ENCODE measurements around the gene LBP.
"Not testable (repeated sequence)": the region's sequence is repeated elsewhere in the genome, so short reads cannot be mapped to it uniquely, and the experiment has no call there.

Gene LBP

DNA sequence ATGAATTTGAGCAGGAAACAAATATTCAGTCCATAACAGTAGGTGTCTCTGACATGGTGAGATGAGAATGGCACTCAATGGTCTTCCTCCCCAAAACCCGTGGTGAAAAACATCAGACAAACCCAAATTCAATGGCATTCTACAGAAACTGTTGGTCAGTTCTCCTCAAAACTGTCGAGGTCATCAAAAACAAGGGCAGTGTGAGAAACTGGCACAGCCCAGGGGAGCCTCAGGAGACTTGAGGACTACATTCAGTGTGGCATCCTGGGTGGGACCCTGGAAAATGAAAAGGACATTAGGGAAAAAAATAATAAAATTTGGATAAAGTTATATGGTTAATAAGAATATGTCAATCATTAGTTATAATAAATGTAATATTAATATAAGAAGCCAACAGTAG, 40.6 kb downstream of the LBP start:
- no peaks in the 10 kb centered on the region for H3K9me3 ChIP-seq (ENCODE audit: control insufficient read depth in 1 of 2, low read length in 2 of 2)
- H3K27me3 ChIP-seq (ENCODE audit: control insufficient read depth in 1 of 2, insufficient read depth in 2 of 2, low read length in 2 of 2) = no peaks in the 10 kb centered on the region

DNA sequence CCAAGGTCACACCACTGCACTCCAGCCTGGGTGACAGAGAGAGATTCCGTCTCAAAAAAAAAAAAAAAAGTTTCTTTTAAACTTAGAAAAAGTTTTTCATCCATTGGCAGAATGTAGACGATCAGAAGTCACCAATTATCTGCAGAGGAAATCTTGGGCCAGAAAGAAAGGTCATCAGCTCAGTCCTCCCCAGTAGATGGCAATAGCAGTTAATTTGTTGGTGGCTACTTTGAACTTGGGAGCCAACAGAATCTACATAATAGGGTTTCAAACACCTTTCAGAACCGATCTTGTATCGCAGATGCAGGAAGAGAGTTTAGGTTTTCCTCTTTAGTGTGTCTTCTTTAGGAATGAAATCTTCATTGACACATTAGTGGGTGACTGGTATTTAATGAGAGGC, 41.7 kb downstream of the LBP start:
- Histone ChIP-seq H3K27ac (ENCODE audit: low read depth, low read length) (no peak overlapping the region), H3K4me1 (ENCODE audit: control insufficient read depth in 1 of 2, insufficient read depth in 2 of 2, low read length in 2 of 2) (no peaks in the 10 kb centered on the region), H3K9me3 (ENCODE audit: control insufficient read depth in 1 of 2, low read length in 2 of 2) (no peaks in the 10 kb centered on the region), H3K4me3 (ENCODE audit: low read depth in 1 of 2, low read length in 2 of 2) (no peak overlapping the region), H3K36me3 (ENCODE audit: control insufficient read depth in 1 of 2, insufficient read depth in 2 of 2, low read length in 2 of 2) (no peaks in the 10 kb centered on the region), H3K9ac (ENCODE audit: low read depth in 1 of 2, low read length in 2 of 2) (no peak overlapping the region), H3K27me3 (ENCODE audit: control insufficient read depth in 1 of 2, insufficient read depth in 2 of 2, low read length in 2 of 2) (peaks cover 0 to 4% of the 10 kb centered on the region in 2 donors)

More for the DNA sequence above, 40.6 kb downstream of the LBP start:
- Histone ChIP-seq H3K27ac (ENCODE audit: low read depth, low read length) (no peak overlapping the region), H3K9ac (ENCODE audit: low read depth in 1 of 2, low read length in 2 of 2) (no peak overlapping the region), H3K36me3 (ENCODE audit: control insufficient read depth in 1 of 2, insufficient read depth in 2 of 2, low read length in 2 of 2) (no peaks in the 10 kb centered on the region), H3K4me1 (ENCODE audit: control insufficient read depth in 1 of 2, insufficient read depth in 2 of 2, low read length in 2 of 2) (no peaks in the 10 kb centered on the region), H3K4me3 (ENCODE audit: low read depth in 1 of 2, low read length in 2 of 2) (no peak overlapping the region)

DNA sequence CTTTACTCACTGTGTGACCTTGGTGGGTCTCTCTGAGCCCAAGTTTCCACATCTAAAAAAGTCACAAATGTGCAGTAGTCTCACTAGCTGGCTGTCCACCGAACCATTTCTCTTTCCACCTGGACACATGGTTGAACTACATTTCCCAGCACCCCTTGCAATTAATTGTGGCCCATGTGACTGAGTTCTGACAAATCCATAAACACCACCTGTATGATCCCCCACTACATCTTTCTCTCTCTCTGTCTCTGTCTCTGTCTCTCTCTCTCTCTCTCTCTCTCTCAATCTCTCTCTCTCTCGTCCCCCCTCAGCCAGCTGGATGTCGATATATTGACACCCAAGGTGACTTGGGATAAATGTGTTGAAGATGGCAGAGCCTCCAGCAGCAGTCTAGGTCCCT, 46.1 kb downstream of the LBP start:
- H3K4me1 ChIP-seq (ENCODE audit: control insufficient read depth in 1 of 2, insufficient read depth in 2 of 2, low read length in 2 of 2) = no peaks in the 10 kb centered on the region
- H3K36me3 ChIP-seq (ENCODE audit: control insufficient read depth in 1 of 2, insufficient read depth in 2 of 2, low read length in 2 of 2) = no peaks in the 10 kb centered on the region
- no peak overlapping the region for H3K27ac ChIP-seq (ENCODE audit: low read depth, low read length)
- H3K9ac ChIP-seq (ENCODE audit: low read depth in 1 of 2, low read length in 2 of 2) = no peak overlapping the region
- H3K9me3 ChIP-seq (ENCODE audit: control insufficient read depth in 1 of 2, low read length in 2 of 2) = no peaks in the 10 kb centered on the region
- peaks cover 0 to 4% of the 10 kb centered on the region in 2 donors for H3K27me3 ChIP-seq (ENCODE audit: control insufficient read depth in 1 of 2, insufficient read depth in 2 of 2, low read length in 2 of 2)
- no peak overlapping the region for H3K4me3 ChIP-seq (ENCODE audit: low read depth in 1 of 2, low read length in 2 of 2)

DNA sequence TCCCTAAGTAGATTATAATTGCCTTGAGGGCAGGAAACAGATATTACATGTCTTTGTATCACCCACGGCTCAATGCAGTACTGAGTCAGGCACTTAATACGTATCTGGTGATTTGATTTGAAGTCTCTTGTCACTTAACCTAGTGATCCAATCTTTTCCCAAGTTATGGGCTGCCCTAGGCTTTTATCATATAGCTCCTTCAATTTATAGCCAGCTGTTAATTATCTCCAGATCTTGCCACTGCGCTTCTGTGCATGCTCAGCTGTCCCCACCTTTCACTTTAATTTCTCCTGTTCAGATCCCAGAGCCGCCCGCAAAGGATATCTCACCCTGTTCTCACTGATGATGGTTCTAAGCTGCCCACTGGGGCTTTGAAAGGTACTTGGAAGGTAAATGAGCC, 47.0 kb downstream of the LBP start:
- Histone ChIP-seq H3K9ac (ENCODE audit: low read depth in 1 of 2, low read length in 2 of 2) (no peak overlapping the region), H3K4me3 (ENCODE audit: low read depth in 1 of 2, low read length in 2 of 2) (no peak overlapping the region), H3K36me3 (ENCODE audit: control insufficient read depth in 1 of 2, insufficient read depth in 2 of 2, low read length in 2 of 2) (no peaks in the 10 kb centered on the region), H3K27me3 (ENCODE audit: control insufficient read depth in 1 of 2, insufficient read depth in 2 of 2, low read length in 2 of 2) (peaks cover 0 to 4% of the 10 kb centered on the region in 2 donors), H3K9me3 (ENCODE audit: control insufficient read depth in 1 of 2, low read length in 2 of 2) (no peaks in the 10 kb centered on the region), H3K27ac (ENCODE audit: low read depth, low read length) (no peak overlapping the region), H3K4me1 (ENCODE audit: control insufficient read depth in 1 of 2, insufficient read depth in 2 of 2, low read length in 2 of 2) (no peaks in the 10 kb centered on the region)

DNA sequence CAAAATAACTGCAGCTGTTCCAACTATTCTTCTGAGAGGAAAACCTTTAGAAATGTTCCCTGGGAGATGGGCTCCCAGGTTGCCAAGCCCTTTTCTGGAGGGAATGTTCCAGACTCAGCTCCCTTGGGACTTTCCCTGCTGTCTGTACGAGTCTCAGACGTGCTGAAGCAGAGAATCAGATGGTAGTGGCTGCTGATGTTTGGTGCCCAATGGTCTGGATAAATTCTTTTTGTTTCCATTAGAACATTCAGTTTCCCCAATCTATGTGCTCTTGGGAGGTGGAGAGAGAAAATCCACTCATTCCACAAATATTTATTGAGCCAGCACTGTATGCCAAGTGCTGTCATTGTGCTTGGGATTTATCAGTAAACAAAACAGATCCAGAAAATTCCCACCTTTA, 48.9 kb downstream of the LBP start:
- Histone ChIP-seq H3K9ac (ENCODE audit: low read depth in 1 of 2, low read length in 2 of 2) (no peak overlapping the region), H3K27me3 (ENCODE audit: control insufficient read depth in 1 of 2, insufficient read depth in 2 of 2, low read length in 2 of 2) (peaks cover 0 to 4% of the 10 kb centered on the region in 2 donors), H3K27ac (ENCODE audit: low read depth, low read length) (no peak overlapping the region), H3K9me3 (ENCODE audit: control insufficient read depth in 1 of 2, low read length in 2 of 2) (no peaks in the 10 kb centered on the region), H3K4me1 (ENCODE audit: control insufficient read depth in 1 of 2, insufficient read depth in 2 of 2, low read length in 2 of 2) (no peaks in the 10 kb centered on the region), H3K36me3 (ENCODE audit: control insufficient read depth in 1 of 2, insufficient read depth in 2 of 2, low read length in 2 of 2) (no peaks in the 10 kb centered on the region), H3K4me3 (ENCODE audit: low read depth in 1 of 2, low read length in 2 of 2) (no peak overlapping the region)

DNA sequence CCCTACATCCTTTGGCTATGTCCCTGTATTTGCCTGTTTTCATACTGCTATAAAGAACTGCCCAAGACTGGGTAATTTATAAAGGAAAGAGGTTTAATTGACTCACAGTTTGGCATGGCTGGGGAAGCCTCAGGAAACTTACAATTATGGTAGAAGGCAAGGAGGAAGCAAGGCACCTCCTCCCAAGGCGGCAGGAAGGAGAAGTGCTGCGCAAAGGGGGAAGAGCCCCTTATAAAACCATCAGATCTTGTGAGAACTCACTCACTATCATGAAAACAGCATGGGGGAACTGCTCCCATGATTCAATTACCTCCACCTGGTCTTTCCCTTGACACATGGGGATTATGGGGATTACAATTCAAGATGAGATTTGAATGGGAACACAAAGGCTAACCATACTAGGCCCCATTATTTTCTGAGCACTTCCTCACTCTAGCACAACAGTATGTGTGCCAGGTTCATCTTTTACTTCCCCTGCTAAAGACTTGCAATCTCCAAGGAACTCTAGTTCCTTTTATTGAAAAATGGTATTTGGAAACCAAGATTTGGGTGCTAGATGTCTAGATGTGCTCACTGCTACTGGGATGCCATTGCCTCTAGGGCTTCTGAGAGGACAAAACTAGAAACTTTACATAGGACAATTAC, 49.6 kb downstream of the LBP start:
- H3K27me3 ChIP-seq (ENCODE audit: control insufficient read depth in 1 of 2, insufficient read depth in 2 of 2, low read length in 2 of 2); H3K36me3 ChIP-seq (ENCODE audit: control insufficient read depth in 1 of 2, insufficient read depth in 2 of 2, low read length in 2 of 2); H3K27ac ChIP-seq (ENCODE audit: low read depth, low read length); H3K9me3 ChIP-seq (ENCODE audit: control insufficient read depth in 1 of 2, low read length in 2 of 2); H3K9ac ChIP-seq (ENCODE audit: low read depth in 1 of 2, low read length in 2 of 2); H3K4me1 ChIP-seq (ENCODE audit: control insufficient read depth in 1 of 2, insufficient read depth in 2 of 2, low read length in 2 of 2); H3K4me3 ChIP-seq (ENCODE audit: low read depth in 1 of 2, low read length in 2 of 2): not testable (repeated sequence)

DNA sequence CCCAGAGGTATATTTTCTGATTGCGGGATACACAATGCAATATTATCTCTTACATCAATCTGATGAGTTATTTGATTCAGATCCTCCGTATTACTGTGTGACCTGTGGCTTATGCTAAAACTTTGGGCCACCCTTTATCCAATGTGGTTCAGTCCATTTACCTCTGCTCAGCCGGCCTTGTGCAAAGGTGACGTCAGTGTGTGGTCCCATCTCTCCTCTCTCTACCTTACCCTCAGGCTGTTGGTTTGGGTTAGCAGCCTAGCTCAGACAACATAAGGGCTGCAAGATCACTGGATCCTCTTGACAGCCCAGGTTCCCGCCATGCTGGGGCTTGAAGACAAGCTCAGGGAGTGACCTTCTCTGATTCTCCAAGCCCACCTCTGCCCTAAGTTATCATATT, 55.8 kb downstream of the LBP start:
- no peak overlapping the region for H3K9ac ChIP-seq (ENCODE audit: low read depth in 1 of 2, low read length in 2 of 2)
- no peaks in the 10 kb centered on the region for H3K27me3 ChIP-seq (ENCODE audit: control insufficient read depth in 1 of 2, insufficient read depth in 2 of 2, low read length in 2 of 2)
- no peak overlapping the region for H3K27ac ChIP-seq (ENCODE audit: low read depth, low read length)
- no peak overlapping the region for H3K4me3 ChIP-seq (ENCODE audit: low read depth in 1 of 2, low read length in 2 of 2)
- H3K4me1 ChIP-seq (ENCODE audit: control insufficient read depth in 1 of 2, insufficient read depth in 2 of 2, low read length in 2 of 2) = no peaks in the 10 kb centered on the region
- no peaks in the 10 kb centered on the region for H3K36me3 ChIP-seq (ENCODE audit: control insufficient read depth in 1 of 2, insufficient read depth in 2 of 2, low read length in 2 of 2)
- no peaks in the 10 kb centered on the region for H3K9me3 ChIP-seq (ENCODE audit: control insufficient read depth in 1 of 2, low read length in 2 of 2)

DNA sequence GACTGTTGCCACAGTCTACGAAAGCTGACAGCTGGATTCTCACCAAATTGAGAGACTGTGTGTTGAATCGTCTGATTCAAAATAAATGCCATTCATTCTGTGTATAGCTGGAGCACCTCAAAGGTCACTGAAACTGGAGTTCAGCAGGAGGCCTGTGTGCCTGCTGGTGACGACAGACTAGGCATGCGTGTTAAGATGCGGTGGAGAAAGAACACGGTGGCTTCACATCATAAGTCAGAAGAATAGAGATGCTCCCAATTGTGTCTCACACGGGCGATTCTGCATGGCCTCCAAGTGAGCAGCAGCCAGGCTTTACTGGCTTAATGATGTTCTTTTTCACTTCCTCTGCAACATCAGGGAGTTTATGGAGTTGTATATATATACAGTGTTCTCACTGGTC, 56.5 kb downstream of the LBP start:
- no peak overlapping the region for H3K4me3 ChIP-seq (ENCODE audit: low read depth in 1 of 2, low read length in 2 of 2)

DNA sequence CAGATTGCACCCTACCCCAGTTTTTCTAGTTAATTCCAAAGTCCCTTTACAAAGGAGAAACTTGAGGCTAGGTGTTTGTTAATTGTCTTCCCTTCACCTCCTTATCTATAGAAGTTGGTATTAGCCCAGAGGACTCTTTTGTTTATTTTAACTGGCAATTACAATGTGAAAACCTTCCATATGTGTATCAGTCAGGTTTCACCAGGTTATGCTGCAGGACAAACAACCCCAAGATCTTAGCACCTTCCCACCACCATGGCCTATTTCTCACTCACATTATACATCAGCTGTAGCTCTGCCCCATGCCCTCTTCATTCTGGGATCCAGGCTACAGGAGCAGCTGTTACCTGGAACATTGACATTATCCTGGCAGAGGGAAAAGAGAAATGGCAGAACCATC, 57.7 kb downstream of the LBP start:
- H3K27ac ChIP-seq (ENCODE audit: low read depth, low read length) = no peak overlapping the region
- H3K27me3 ChIP-seq (ENCODE audit: control insufficient read depth in 1 of 2, insufficient read depth in 2 of 2, low read length in 2 of 2) = no peaks in the 10 kb centered on the region
- no peaks in the 10 kb centered on the region for H3K9me3 ChIP-seq (ENCODE audit: control insufficient read depth in 1 of 2, low read length in 2 of 2)
- H3K4me3 ChIP-seq (ENCODE audit: low read depth in 1 of 2, low read length in 2 of 2) = no peak overlapping the region
- H3K9ac ChIP-seq (ENCODE audit: low read depth in 1 of 2, low read length in 2 of 2) = no peak overlapping the region
- no peaks in the 10 kb centered on the region for H3K36me3 ChIP-seq (ENCODE audit: control insufficient read depth in 1 of 2, insufficient read depth in 2 of 2, low read length in 2 of 2)
- no peaks in the 10 kb centered on the region for H3K4me1 ChIP-seq (ENCODE audit: control insufficient read depth in 1 of 2, insufficient read depth in 2 of 2, low read length in 2 of 2)

More for the DNA sequence above, 56.5 kb downstream of the LBP start:
- no peaks in the 10 kb centered on the region for H3K4me1 ChIP-seq (ENCODE audit: control insufficient read depth in 1 of 2, insufficient read depth in 2 of 2, low read length in 2 of 2)
- H3K9me3 ChIP-seq (ENCODE audit: control insufficient read depth in 1 of 2, low read length in 2 of 2) = no peaks in the 10 kb centered on the region
- no peak overlapping the region for H3K9ac ChIP-seq (ENCODE audit: low read depth in 1 of 2, low read length in 2 of 2)
- H3K36me3 ChIP-seq (ENCODE audit: control insufficient read depth in 1 of 2, insufficient read depth in 2 of 2, low read length in 2 of 2) = no peaks in the 10 kb centered on the region
- no peaks in the 10 kb centered on the region for H3K27me3 ChIP-seq (ENCODE audit: control insufficient read depth in 1 of 2, insufficient read depth in 2 of 2, low read length in 2 of 2)
- H3K27ac ChIP-seq (ENCODE audit: low read depth, low read length) = no peak overlapping the region

DNA sequence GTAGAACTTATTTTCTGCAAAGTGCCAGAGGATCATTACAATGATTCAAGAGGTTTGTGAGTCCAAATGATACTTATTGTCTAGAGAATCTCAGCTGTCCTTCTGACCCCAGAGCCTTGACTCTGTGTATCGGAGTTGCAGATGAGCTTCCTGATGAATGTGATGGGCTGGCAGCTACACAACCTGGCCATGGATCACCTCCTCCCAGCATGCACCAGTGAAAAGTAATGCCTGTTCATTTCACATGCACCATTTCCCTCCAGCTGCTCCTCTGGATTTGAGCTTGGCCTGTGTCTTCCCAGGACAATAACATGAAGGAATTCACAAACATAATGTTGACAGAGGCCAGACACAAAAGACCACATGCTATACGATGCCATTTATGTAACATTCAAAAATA, 58.9 kb downstream of the LBP start:
- Histone ChIP-seq H3K4me1 (ENCODE audit: control insufficient read depth in 1 of 2, insufficient read depth in 2 of 2, low read length in 2 of 2) (no peaks in the 10 kb centered on the region), H3K36me3 (ENCODE audit: control insufficient read depth in 1 of 2, insufficient read depth in 2 of 2, low read length in 2 of 2) (no peaks in the 10 kb centered on the region), H3K27ac (ENCODE audit: low read depth, low read length) (no peak overlapping the region), H3K9me3 (ENCODE audit: control insufficient read depth in 1 of 2, low read length in 2 of 2) (no peaks in the 10 kb centered on the region), H3K9ac (ENCODE audit: low read depth in 1 of 2, low read length in 2 of 2) (no peak overlapping the region), H3K4me3 (ENCODE audit: low read depth in 1 of 2, low read length in 2 of 2) (no peak overlapping the region), H3K27me3 (ENCODE audit: control insufficient read depth in 1 of 2, insufficient read depth in 2 of 2, low read length in 2 of 2) (no peaks in the 10 kb centered on the region)

DNA sequence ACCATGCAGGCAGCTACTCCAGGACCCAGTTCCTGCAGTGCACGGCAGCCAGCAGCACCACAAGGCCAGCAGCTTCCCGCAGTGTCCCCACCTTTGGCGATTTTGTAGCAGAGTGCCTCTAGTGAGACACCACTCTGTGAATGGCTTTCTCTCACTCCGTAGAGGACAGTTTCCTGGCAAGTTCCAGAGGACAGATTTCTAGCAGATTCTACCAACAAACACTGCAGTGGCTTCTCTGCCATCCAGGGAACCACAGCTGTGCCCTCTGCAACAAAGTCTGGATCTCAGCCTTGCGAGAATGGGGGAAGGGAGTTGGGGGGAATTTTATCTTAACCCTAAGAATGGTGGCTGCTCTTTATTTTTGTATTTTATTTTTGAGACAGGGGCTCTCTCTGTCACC, 60.2 kb downstream of the LBP start:
- no peak overlapping the region for H3K4me3 ChIP-seq (ENCODE audit: low read depth in 1 of 2, low read length in 2 of 2)
- peaks cover 0 to 4% of the 10 kb centered on the region in 2 donors for H3K36me3 ChIP-seq (ENCODE audit: control insufficient read depth in 1 of 2, insufficient read depth in 2 of 2, low read length in 2 of 2)
- no peaks in the 10 kb centered on the region for H3K9me3 ChIP-seq (ENCODE audit: control insufficient read depth in 1 of 2, low read length in 2 of 2)
- H3K4me1 ChIP-seq (ENCODE audit: control insufficient read depth in 1 of 2, insufficient read depth in 2 of 2, low read length in 2 of 2) = no peaks in the 10 kb centered on the region
- H3K27me3 ChIP-seq (ENCODE audit: control insufficient read depth in 1 of 2, insufficient read depth in 2 of 2, low read length in 2 of 2) = no peaks in the 10 kb centered on the region
- no peak overlapping the region for H3K27ac ChIP-seq (ENCODE audit: low read depth, low read length)
- no peak overlapping the region for H3K9ac ChIP-seq (ENCODE audit: low read depth in 1 of 2, low read length in 2 of 2)
